8988T (cell line): ENCODE data around the gene RND2.
A peak's percentile ranks its signal among the peaks of the same experiment; 100 is the strongest.
"Not testable (repeated sequence)": the region's sequence is repeated elsewhere in the genome, so short reads cannot be mapped to it uniquely, and the experiment has no call there.

Experiments
- DNase-seq: peaks from one replicate; pipeline ENCODE4 v3.0.0; 2011

Gene RND2, protein sequence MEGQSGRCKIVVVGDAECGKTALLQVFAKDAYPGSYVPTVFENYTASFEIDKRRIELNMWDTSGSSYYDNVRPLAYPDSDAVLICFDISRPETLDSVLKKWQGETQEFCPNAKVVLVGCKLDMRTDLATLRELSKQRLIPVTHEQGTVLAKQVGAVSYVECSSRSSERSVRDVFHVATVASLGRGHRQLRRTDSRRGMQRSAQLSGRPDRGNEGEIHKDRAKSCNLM

DNA sequence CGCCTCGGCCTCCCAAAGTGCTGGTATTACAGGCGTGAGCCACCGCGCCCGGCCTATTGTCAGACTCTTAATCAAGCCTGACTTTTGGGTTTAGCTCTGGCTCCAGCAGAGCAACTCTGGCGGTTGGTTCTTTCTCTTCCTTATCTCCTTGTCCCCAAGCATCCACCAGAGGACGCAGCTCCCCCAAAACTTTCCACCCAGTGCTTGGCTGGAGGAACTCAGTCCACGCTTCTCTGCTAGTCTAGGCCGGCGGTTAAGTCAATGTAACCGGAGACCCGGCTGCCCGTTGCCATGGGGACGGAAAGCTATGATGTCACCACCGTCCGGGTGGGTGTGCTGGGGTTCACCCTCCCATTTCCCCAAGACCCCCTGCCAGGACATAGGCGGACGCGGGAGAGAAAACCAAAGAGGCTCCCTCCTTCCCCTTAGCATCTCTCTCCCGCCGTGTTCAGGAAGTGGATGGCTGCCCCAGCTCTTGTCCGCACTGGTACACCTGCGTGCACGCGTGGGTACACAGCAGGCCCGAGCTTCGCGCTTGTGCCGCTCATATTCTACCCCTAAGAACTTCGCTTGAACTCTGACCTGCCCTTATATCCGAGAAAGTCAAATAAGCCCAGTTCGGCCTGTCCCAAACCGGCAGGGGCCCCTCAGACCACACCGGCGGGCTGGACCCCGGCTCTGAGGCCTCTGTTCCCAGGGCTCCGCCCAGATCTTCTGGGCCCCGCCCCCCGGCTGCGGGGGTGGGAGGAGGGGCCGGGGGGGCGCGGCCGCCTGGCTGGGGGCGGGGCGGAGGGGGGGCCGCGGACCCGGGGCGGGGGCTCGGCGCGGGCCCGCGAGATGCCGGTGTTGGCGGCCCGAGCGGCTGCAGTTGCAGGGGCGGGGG, at the start of gene RND2:
Gene RND2, plus strand, starts transcription at position 825 of the 883 bp plus-strand sequence. CDS start 117 bp downstream, outside the sequence.
- DNase-seq, result peak; percentile 99

DNA sequence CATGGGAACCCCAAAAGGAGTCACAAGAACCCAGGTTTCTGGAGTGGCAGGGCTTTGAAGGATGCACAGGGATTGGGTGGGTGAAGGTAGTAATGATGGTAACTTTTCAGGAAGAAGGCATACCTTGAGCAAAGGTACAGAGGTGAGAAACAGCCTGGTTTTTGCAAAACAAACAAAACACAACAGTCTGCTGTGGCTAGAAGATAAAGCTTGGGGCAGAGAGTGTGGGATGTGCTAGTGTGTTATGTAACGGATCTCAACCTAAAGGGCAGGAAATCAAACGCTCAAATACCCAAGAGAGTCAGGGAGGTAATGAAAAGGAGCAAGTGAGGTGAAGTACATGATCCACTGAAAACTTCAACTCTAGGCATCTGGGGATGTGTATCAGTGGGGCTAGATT, 49.8 kb upstream of the RND2 start:
- no peak for DNase-seq

DNA sequence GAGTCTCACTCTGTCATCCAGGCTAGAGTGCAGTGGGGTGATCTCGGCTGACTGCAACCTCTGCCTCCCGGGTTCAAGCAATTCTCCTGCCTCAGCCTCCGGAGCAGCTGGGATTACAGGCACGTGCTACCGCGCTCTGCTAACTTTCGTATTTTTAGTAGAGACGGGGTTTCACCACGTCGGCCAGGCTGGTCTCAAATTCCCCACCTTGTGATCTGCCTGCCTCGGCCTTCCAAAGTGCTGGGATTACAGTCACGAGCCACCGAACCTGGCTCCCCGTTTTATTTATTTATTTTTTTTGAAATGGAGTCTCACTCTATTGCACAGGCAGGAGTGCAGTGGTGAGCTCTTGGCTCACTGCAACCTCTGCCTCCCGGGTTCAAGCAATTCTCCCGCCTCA, 49.3 kb upstream of the RND2 start:
- DNase-seq, result not testable (repeated sequence)

DNA sequence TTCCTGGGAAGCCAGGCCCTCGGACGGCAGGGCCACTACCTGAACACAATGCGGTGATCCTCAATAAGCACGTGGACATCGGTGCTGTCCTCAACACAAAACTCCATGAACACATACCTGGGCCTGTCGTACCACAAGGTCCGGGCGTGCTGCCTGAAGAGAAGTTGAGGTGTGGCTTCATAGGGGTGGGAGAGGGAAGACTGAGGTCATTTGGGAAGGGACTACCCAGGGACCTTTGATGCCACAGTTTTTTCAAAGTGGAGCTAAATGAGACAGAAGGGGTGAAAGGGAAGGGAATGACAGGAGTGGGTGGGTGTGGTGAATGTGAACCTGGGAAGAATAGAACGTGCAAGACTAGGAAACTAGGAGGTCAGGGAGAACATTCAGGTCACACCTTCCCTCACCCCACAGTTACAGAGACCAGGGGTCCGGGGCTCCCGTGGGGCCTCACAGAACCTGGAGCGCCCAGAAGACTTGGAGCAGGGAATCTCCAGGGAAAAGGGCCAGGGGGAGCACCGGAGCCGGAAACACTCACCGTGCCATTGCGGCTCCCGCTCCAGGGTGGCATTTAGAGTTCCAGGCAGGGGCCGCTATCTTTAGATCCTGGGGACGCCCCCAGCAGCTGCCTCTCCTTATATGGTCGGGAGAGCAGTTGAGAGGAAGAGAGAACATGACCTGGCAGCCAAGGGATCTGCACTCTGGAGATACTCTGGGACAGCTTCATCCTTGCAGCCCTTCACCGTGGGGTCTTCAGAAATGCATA, 45.3 kb upstream of the RND2 start, which contains the start of gene PTGES3L:
Gene PTGES3L, minus strand, starts transcription at position 570 of the 763 bp plus-strand sequence. Its CDS starts 27 bp downstream, at position 543.
- DNase-seq, result peak; percentile 45

DNA sequence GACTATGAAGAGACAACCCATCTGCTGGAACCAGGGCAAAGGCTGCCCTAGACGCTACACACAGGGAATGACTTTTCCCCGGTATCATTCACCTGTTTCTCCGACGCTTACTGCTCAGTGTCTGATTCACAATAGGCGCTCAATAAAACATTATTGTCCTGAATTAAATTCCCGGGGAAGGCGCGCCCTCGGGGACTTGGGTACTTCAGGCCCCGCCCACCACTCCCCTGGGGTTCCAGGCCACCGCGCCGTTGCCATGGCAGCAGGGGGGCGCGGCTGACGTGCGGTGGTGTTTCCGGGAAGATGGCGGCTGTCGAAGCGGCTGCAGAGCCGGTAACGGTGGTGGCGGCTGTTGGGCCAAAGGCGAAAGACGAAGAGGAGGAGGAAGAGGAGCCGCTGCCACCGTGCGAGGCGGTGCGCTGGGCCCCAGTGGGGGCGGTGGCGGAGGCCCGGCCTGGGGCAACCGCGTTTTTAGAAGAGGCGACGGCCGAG, 44.7 kb upstream of the RND2 start, which contains the start of gene RUNDC1:
Gene RUNDC1, plus strand, starts transcription at position 292 of the 492 bp plus-strand sequence. Its CDS starts 12 bp downstream, at position 304.
- peak; percentile 79 for DNase-seq

DNA sequence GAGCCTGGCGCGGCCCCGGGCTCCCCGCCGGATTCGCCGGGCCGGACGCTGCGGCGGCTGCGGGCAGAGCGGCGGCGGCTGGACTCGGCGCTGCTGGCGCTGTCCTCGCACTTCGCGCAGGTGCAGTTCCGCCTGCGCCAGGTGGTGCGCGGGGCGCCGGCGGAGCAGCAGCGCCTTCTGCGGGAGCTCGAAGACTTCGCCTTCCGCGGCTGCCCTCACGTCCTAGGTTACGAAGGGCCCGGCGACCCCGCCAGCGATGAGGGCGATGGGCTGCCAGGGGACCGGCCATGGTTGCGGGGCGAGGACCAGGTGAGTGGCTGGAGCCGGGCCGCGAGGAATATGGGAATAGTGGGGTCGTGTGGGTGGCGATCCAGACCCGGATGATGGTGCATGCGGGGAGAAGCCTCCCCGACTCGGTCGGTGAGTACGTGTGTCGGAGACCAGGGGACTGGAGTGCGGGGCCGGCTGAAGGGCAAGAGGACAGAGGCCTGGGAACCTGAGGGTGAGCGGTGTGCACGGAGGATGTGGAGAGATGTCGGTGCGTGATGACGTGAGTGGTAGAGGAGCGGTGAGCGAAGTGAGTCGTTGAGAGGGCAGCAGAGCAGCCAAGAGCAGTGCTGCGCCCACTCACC, 44.1 kb upstream of the RND2 start:
- DNase-seq, result peak; percentile 33

DNA sequence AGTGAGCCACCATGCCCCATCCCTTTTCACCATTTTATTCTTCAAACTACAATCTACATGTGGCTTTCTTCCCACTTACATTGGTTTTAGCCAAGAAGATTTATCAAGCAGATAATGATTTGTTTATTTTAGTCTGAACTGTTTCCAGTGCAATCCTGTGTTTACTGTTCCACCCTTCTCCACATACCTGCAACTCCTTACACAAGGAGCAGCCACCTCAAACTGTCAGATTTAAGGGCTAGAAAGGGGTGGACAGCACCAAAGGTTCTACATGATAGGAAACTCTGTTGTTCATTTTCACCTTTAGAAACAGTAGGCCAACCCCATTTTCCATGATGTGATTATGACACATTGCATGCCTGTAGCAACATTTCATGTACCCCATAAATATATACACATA, 42.8 kb upstream of the RND2 start:
- DNase-seq, result no peak

DNA sequence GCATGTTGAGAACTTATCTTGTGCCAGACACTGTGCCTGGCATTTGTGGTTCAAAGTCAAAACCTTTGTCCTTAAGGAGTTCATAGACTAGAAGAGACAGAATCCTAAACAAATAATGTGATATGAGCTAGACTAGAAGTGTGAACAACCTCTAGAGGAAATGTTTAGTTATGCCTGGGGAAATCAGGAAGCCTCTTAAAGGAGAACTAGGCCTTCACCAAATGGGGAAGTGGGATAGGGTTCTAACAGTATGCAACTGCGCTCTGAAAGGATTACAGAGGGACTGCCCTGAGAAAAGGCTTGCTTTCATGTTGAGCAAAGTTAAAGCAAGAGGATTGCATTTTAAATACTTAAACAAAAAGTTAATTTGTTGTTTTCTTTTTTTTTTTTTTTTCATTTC, 39.8 kb upstream of the RND2 start:
- DNase-seq, result no peak

DNA sequence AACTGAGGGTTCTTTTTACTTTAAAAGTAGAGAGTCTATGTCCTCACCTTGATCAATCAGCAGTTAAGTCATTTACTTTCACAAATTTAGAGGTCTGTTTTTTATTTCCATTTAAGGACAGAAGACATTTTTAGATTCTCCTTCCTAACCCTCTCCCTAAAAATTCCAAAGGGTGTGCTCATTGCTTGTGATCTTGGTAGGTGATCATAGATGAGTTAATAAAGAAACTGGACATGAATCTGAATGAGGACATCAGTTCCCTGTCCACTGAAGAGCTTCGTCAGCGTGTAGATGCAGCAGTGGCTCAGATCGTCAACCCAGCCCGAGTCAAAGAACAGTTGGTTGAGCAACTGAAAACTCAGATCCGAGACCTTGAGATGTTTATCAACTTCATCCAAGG, 35.9 kb upstream of the RND2 start:
- no peak for DNase-seq

DNA sequence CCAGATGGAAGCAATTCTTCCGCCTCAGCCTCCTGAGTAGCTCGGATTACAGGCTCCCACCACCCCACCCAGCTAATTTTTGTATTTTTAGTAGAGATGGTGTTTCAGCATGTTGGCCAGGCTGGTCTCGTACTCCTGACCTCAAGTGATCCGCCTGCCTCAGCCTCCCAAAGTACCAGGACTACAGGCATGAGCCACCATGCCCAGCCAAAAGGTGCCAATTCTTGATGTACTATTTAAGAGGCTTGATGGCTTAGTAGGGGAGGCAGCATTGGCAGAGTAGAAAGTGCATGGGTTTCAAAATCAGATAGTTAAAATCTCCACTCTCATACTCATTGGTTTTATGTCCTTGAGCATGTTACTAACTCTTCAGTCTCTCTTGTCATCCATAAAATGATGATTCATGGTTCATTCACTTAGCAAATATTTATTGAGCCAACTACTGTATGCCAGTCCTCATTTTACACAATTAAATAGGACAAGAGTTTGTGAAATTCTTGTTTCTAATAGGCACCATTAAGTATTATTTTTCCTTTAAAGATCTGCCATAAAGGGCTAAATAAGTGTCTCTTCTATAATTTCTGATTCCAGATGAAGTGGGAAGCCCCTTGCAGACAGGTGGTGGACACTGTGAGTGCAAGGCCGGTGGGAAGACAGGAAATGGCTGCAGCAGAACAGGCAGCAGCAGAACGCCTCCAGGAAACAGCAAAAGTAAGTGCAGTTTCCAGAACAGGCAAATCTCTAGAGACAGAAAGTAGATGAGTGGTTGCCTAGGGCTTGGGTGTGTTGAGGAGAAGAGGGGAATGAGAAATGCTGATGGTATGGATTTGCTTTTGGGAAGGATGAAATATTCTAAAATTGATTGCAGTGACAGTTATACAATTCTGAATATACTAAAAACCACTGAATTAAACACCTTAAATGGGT, 35.0 kb upstream of the RND2 start:
- no peak for DNase-seq

DNA sequence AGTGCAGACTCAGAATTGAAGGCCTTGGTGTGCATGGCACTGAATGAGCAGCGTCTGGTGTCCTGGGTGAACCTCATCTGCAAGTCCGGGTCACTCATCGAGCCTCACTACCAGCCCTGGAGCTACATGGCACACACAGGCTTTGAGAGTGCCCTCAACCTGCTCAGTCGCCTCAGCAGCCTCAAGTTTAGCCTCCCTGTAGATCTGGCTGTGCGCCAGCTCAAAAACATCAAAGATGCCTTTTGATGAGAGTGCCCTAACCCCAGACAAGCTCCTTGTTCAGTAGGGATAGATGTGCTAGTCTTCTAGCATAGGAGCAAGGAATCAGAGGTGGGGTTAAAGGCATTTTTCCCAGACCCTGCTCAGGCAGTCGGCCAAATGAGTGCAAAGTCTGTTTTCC, 33.6 kb upstream of the RND2 start:
- DNase-seq, result no peak

DNA sequence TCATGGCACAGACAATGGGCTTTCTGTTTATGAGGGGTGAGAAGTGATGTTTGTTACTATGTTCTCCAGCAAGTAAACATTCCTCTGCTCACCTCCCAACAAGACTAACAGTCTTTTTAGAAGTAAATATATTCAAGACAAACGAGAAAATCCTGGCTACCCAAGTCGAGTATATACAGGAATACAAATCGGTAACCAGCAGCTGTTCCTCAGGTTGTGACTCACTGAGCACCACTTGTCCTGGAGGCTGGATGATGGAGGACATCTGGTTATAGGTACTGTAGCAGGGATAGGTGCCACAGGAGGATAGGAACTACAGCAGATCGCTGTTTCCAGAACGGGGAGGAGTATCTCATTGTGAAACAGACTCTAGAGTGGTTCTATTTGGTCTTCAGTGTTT, 32.2 kb upstream of the RND2 start:
- DNase-seq, result no peak

DNA sequence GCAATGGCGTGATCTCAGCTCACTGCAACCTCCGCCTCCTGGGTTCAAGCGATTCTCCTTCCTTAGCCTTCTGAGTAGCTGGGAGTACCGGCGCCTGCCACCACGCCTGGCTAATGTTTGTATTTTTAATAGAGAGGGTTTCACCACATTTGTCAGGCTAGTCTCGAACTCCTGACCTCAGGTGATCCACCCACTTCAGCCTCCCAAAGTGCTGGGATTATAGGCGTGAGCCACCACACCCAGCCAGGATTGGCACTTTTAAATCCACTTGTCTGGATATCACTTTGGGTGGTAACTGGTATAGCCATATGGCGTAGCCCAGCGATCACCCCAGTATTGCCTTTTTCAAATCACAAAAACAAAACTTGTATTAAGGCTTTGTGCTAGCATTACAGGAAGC, 31.1 kb upstream of the RND2 start:
- not testable (repeated sequence) for DNase-seq

DNA sequence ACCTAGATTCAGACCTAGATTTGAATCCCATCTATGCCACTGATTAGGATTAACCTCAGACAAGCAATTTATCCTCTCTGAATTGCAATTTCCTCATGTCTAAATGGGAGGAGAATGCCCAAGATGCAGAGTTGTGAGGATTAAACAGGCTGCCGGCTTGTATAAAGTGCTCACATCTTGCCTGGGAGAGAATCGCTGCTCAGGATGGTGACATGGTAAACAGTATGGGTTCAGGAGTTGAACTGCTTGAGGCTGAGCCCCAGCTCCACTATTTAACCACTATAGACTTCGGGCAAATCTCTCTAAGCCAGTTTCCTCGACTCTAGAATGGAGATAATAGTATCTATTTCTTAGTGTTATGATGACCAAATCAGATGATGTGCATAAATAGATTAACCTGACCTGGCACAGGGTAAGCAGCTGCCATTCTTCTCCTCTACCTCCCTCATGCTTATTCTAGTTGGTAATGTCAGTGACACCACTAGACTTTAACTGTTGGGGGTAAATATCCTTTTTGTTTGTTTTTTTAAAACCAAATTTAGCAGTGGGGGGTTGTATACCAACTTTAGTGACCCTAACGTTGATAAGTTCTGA, 27.5 kb upstream of the RND2 start:
- no peak for DNase-seq

DNA sequence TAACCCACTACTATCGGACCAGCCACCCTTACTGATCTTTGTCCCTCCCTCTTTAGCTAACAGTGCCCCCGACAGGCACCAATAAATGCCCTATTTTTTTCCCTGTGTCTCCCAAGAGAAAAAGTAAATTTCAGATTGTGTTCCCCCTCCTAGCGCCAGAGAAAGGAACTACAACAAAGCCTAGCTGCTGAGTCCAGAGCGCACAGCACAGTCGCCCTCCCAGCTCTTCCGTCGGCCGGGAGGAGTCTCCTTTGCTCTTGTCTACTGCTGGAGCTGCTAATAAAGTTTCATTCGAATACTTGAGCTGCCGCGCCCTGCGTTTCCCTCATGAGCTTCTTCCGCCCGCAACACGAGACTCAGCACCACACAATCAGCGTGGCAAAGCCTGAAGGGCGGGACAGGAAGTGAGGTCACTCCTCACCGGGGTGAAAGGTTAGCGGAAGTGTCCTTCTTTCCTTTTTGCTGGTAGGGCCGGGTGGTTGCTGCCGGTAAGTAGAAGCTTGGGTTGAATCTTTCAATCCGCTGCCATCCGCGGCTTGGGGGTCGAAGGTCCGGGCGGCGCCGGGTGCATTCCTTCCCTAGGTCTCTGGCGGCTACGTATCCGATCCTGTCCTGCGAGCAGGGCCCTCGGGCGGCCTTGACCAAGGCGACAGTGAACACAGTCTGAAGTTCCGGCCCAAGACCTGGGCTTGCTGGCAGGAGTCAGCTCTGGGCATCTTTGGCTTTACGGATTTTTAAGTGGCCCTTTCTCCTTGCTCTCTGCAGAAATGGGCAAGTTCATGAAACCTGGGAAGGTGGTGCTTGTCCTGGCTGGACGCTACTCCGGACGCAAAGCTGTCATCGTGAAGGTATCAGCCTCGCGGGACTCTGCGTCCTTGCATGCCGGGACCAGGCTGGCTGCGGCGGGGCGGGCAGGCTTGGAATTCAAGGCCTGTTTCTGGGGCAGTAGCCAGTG, 26.8 kb upstream of the RND2 start, which contains the start of gene RPL27:
Gene RPL27, plus strand, starts transcription at position 436 of the 955 bp plus-strand sequence. Its CDS starts 332 bp downstream, at position 768.
- DNase-seq, result peak; percentile 53

DNA sequence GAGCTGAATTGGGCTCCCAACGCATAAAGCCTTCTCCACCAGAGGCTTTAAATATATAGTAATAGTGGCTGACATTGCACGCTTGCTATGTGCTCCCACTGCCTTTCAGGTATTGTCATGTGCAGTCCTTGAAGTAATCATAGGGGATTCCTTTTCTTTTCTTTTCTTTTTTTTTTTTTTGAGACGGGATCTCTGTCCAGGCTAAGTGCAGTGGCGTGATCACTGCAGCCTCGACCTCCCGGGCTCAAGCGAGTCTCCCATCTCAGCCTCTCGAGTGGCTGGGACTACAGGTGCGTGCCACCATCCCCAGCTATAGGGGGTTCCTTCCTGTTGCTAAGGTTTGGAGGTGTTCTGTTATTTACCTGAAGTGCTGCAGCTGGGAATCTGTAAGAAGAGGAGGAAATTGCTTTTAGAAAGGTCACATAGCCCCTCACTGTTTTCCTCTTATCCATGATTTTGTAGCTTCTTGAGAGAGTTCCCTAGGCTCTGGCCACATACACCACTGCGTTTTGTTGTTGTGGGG, 26.0 kb upstream of the RND2 start:
- no peak for DNase-seq

DNA sequence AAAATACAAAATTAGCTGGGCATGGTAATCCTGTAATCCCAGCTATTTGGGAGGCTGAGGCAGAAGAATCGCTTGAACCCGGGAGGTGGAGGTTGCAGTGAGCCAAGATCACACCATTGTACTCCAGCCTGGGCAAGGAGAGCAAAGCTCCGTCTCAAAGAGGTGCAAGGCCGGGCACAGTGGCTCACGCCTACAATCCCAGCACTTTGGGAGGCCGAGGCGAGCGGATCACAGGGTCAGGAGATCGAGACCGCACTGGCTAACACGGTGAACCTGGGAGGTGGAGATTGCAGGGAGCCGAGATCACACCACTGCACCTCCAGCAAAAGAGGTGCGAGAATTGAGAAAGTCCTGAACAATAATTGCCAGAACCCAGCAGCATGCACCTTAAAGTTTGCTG, 24.1 kb upstream of the RND2 start:
- not testable (repeated sequence) for DNase-seq

DNA sequence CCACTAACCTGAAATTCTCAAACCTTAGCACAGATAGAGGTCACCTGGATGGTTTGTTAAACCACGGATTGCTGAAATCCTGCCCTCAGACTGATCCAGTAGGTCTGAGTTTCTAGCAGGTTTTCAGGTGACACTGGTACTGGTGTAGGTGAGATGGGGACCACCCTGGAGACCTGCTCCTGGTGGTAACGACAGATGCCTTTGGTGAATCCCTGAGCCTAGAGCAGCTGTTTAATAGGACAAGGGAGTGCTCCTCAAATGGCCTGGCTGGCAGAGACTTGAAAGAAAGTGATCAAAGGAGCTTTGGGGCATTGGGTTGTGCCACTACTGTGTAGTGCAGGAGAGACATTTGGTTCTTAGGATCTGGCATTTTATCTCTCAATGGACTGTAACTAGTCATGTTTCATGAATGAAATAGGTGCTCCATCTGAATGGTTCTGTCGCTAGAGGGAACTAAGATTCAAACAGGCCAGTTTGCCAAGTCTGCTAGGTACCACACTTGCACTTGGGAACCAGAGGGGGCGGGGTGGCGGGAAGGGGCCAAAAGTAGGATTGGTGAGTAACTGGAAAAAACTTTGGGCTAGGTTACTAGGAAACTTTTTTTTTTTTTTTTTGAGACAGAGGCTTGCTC, 21.4 kb upstream of the RND2 start:
- no peak for DNase-seq
